Loucy (cell line): ENCODE data around the gene MPL.

Source experiments
- H2AFZ ChIP-seq: fragments of 200-600 bp; sonication (generic); 2 replicates; pipeline ENCODE4 v1.6.0; 2016; ENCODE audit warnings: antibody characterized with exemption, mild to moderate bottlenecking, low read length, moderate library complexity
- H3F3A ChIP-seq: fragments of 200-600 bp; 2 replicates; pipeline ENCODE4 v1.6.0; 2016; ENCODE audit warnings: antibody characterized with exemption, low read depth, mild to moderate bottlenecking
- H3K27me3 ChIP-seq: fragments of 200-600 bp; sonication (generic); 2 replicates; pipeline ENCODE4 v1.6.1; 2014; ENCODE audit warnings: low read length, mild to moderate bottlenecking; ENCODE audit not compliant: insufficient read depth, poor library complexity, severe bottlenecking
- H3K36me3 ChIP-seq: fragments of 200-600 bp; sonication (generic); 2 replicates; pipeline ENCODE4 v1.6.1; 2016; ENCODE audit warnings: low read length; ENCODE audit not compliant: insufficient read depth
- H3K4me1 ChIP-seq: fragments of 200-600 bp; sonication (generic); 2 replicates; pipeline ENCODE4 v1.5.1; 2014; ENCODE audit warnings: low read length, mild to moderate bottlenecking; ENCODE audit not compliant: insufficient read depth, poor library complexity, severe bottlenecking
- H3K4me2 ChIP-seq: fragments of 200-600 bp; sonication (generic); 2 replicates; pipeline ENCODE4 v1.6.0; 2014; ENCODE audit warnings: antibody characterized with exemption, low read length, low read depth, mild to moderate bottlenecking; ENCODE audit not compliant: poor library complexity, severe bottlenecking
- H3K4me3 ChIP-seq: fragments of 200-600 bp; sonication (generic); 2 replicates; pipeline ENCODE4 v1.5.1; 2014; ENCODE audit warnings: low read length, mild to moderate bottlenecking, mixed read lengths; ENCODE audit not compliant: poor library complexity, severe bottlenecking
- H3K79me2 ChIP-seq: fragments of 200-600 bp; sonication (generic); 2 replicates; pipeline ENCODE4 v1.6.1; 2014; ENCODE audit warnings: low read length; ENCODE audit not compliant: insufficient read depth
- H3K9ac ChIP-seq: fragments of 200-600 bp; sonication (generic); 2 replicates; pipeline ENCODE4 v1.6.0; 2014; ENCODE audit warnings: mild to moderate bottlenecking, low read depth, low read length, moderate library complexity; ENCODE audit not compliant: poor library complexity, severe bottlenecking
- H3K9me2 ChIP-seq: fragments of 200-600 bp; sonication (generic); replicated peaks from 2 replicates; pipeline ENCODE4 v1.6.1; 2016; ENCODE audit warnings: low read depth, low read length, mixed read lengths
- H3K9me3 ChIP-seq: fragments of 200-600 bp; sonication (generic); 2 replicates; pipeline ENCODE4 v1.6.1; 2014; ENCODE audit warnings: mild to moderate bottlenecking, antibody characterized with exemption, low read length, low read depth; ENCODE audit not compliant: insufficient read depth
- H4K20me1 ChIP-seq: fragments of 200-600 bp; sonication (generic); 2 replicates; pipeline ENCODE4 v1.6.0; 2014; ENCODE audit warnings: antibody characterized with exemption, low read length, mild to moderate bottlenecking; ENCODE audit not compliant: insufficient read depth, poor library complexity, severe bottlenecking
- CTCF ChIP-seq: fragments of 200-600 bp; sonication (generic); conservative IDR thresholded peaks from 2 replicates; pipeline ENCODE4 v1.5.1; 2014; ENCODE audit warnings: mild to moderate bottlenecking, antibody characterized with exemption, low read length
- EZH2phosphoT487 ChIP-seq: fragments of 200-600 bp; IDR thresholded peaks from 2 replicates; pipeline ENCODE4 v1.6.1; 2018; ENCODE audit warnings: antibody characterized with exemption, mild to moderate bottlenecking, moderate library complexity, borderline replicate concordance

Gene MPL

GRCh38 chr1:43354936-43355335, 17.3 kb downstream of the MPL start:
- H3K9ac ChIP-seq = no peak overlapping the region
- peaks cover 2% of the 10 kb centered on the region for H4K20me1 ChIP-seq

GRCh38 chr1:43357251-43357650, 19.6 kb downstream of the MPL start:
- H3K9ac ChIP-seq = peak overlapping the region; percentile 97
- H3F3A ChIP-seq = peaks cover 3% of the 10 kb centered on the region; the same call in 1 of the 2 replicates

More at GRCh38 chr1:43354936-43355335, 17.3 kb downstream of the MPL start:
- TF ChIP-seq EZH2phosphoT487 (no peak), CTCF (no peak)
- Histone ChIP-seq H3K27me3 (no peaks in the 10 kb centered on the region), H3K36me3 (peaks cover under 1% of the 10 kb centered on the region; the same call in 1 of the 2 replicates), H3K9me3 (no peaks in the 10 kb centered on the region), H3K4me2 (no peak overlapping the region), H3F3A (peaks cover 3% of the 10 kb centered on the region; the same call in 1 of the 2 replicates), H3K79me2 (peaks cover 11% of the 10 kb centered on the region), H3K4me3 (no peak overlapping the region), H3K4me1 (peaks cover 9% of the 10 kb centered on the region), H3K9me2 (no peaks in the 10 kb centered on the region), H2AFZ (no peak overlapping the region)

GRCh38 chr1:43358121-43358745, 20.6 kb downstream of the MPL start:
- Histone ChIP-seq H3K9me3 (no peaks in the 10 kb centered on the region), H3K27me3 (no peaks in the 10 kb centered on the region), H3K4me1 (peaks cover 29% of the 10 kb centered on the region), H2AFZ (peak overlapping the region; percentile 97), H3K9ac (peak overlapping the region; percentile 97), H3K9me2 (no peaks in the 10 kb centered on the region), H3K79me2 (peaks cover 37% of the 10 kb centered on the region), H3K36me3 (peaks cover 33% of the 10 kb centered on the region), H3F3A (peaks cover 3% of the 10 kb centered on the region; the same call in 1 of the 2 replicates), H3K4me2 (peak overlapping the region; percentile 74), H4K20me1 (peaks cover 18% of the 10 kb centered on the region), H3K4me3 (peak overlapping the region; percentile 95)
- TF ChIP-seq CTCF (peak; percentile 66), EZH2phosphoT487 (no peak)

More at GRCh38 chr1:43357251-43357650, 19.6 kb downstream of the MPL start:
- Histone ChIP-seq H3K27me3 (no peaks in the 10 kb centered on the region), H3K36me3 (peaks cover 24% of the 10 kb centered on the region), H3K9me3 (no peaks in the 10 kb centered on the region), H3K79me2 (peaks cover 34% of the 10 kb centered on the region), H4K20me1 (peaks cover 18% of the 10 kb centered on the region), H2AFZ (no peak overlapping the region), H3K9me2 (no peaks in the 10 kb centered on the region), H3K4me2 (peak overlapping the region; percentile 74), H3K4me1 (peaks cover 29% of the 10 kb centered on the region), H3K4me3 (no peak overlapping the region)
- no peak for TF ChIP-seq CTCF
- no peak for TF ChIP-seq EZH2phosphoT487
